Epithelial cell of proximal tubule (primary cell): ENCODE measurements around the gene SH3RF3. TPM values are rescaled to one million over a fixed set of nuclear protein-coding genes. Genes with fewer than 3 reads are reported as not detected.

ENCODE experiments used
- DNase-seq: peaks from one replicate; pipeline ENCODE4 v3.0.0-alpha.2; 2011; ENCODE audit warnings: low read depth
- H3K4me3 ChIP-seq: 2 replicates; pipeline ENCODE4 v1.5.1; 2011; ENCODE audit warnings: low read depth, mild to moderate bottlenecking, low read length
- CTCF ChIP-seq: conservative IDR thresholded peaks from 2 replicates; pipeline ENCODE4 v1.5.1; 2012; ENCODE audit warnings: low read depth, mild to moderate bottlenecking, low read length
- total RNA-seq: library from RNA; depleted of rRNA; stranded (reverse); fragments of >200 nt; gene quantifications from 2 replicates; pipeline ENCODE4 v1.2.3, GENCODE V29; 2015

Gene SH3RF3
- total RNA-seq, 1 donor from 2014 or later, result 1.7 TPM

GRCh38 chr2:109350526-109350925 lies 221.5 kb downstream of the SH3RF3 start:
- no peak for TF ChIP-seq CTCF
- no peak overlapping the region for H3K4me3 ChIP-seq
- DNase-seq, result no peak

GRCh38 chr2:109351164-109351756 lies 222.3 kb downstream of the SH3RF3 start:
- H3K4me3 ChIP-seq, result no peak overlapping the region
- peak; percentile 22 for DNase-seq
- no peak for TF ChIP-seq CTCF

- no peak for TF ChIP-seq CTCF
These were observed 223.3 kb downstream of the SH3RF3 start for GRCh38 chr2:109352056-109352897.

GRCh38 chr2:109352898-109353689 lies 224.1 kb downstream of the SH3RF3 start:
- no peak overlapping the region for H3K4me3 ChIP-seq
- DNase-seq, result no peak
- TF ChIP-seq CTCF, result no peak

More at GRCh38 chr2:109352056-109352897, 223.3 kb downstream of the SH3RF3 start:
- DNase-seq, result no peak
- no peak overlapping the region for H3K4me3 ChIP-seq

GRCh38 chr2:109353806-109354745 lies 225.1 kb downstream of the SH3RF3 start:
- no peak overlapping the region for H3K4me3 ChIP-seq
- no peak for TF ChIP-seq CTCF
- DNase-seq, result no peak

- DNase-seq, result no peak
- no peak overlapping the region for H3K4me3 ChIP-seq
- no peak for TF ChIP-seq CTCF
These were observed 226.3 kb downstream of the SH3RF3 start for GRCh38 chr2:109355192-109355843.
